IgD-negative memory B cell (primary cell): Measurements from ENCODE around the gene ZSCAN22. TPM values are rescaled to one million over a fixed set of nuclear protein-coding genes. Genes with fewer than 3 reads are reported as not detected.

Experiments
- H3K27ac Mint-ChIP-seq, 3 donors: one replicate each; pipeline ENCODE4 v1.8.0; 2020 to 2022; ENCODE audit warnings: mild to moderate bottlenecking in 3 of 3, mixed read lengths in 3 of 3, moderate library complexity in 1 of 3
- H3K27me3 Mint-ChIP-seq: one replicate; pipeline ENCODE4 v1.8.0; 2021; ENCODE audit warnings: mixed read lengths
- H3K36me3 Mint-ChIP-seq: one replicate; pipeline ENCODE4 v1.8.0; 2020; ENCODE audit warnings: mild to moderate bottlenecking, mixed read lengths
- H3K4me1 Mint-ChIP-seq, 3 donors: one replicate each; pipeline ENCODE4 v1.8.0; 2020 to 2022; ENCODE audit warnings: mixed read lengths in 3 of 3, mild to moderate bottlenecking in 1 of 3
- H3K4me3 Mint-ChIP-seq, 4 donors: one replicate each; pipeline ENCODE4 v1.8.0; 2020 to 2022; ENCODE audit warnings: mild to moderate bottlenecking in 4 of 4, mixed read lengths in 4 of 4, moderate library complexity in 3 of 4
- H3K9me3 Mint-ChIP-seq, 3 donors: one replicate each; pipeline ENCODE4 v1.8.0; 2020 to 2021; ENCODE audit warnings: mixed read lengths in 3 of 3, mild to moderate bottlenecking in 1 of 3
- polyA plus RNA-seq: library from polyadenylated mRNA; unstranded; fragments of 300-500 nt; fragmentation: Illumina TruSeq; gene quantifications from one replicate; pipeline ENCODE4 v1.2.3, GENCODE V29; 2021

Gene ZSCAN22
- polyA plus RNA-seq, 1 donor from 2014 or later = 2.9 TPM

DNA sequence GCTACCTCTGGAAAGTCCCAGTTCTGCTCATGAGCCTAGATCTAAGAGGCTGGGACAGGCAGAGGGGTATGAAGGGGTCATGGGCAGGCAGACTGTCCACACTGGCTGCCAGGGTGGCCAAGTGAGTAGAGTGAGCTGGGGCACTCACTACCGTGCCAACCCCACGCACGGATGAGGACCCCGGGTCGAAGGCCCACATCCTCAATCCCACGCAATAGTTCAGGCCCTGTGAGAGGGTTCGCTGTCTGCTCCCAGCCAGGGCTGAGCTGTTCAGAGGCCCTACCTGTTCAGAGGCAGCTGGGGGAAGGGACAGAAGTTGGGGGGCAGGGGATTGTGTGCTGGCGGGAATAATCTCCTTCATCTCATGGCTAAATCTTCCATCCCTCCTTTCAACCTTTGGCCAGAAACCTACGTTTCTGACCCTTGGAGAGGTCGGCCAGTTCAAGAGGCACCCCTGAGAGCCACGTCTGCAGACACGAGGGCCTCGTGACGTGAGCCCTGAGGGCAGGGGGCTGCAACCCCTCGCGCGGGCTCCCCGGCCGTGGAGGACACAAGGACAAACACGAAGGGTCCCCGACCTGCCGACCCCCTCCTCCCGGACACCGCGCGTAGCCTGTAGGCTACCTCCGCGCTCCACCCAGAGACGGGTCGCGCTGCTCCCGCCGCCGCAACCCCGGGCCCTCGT, 59.2 kb downstream of the ZSCAN22 start:
- Mint-ChIP-seq H3K4me1 (peaks cover 19 to 33% (median 32%) of the 10 kb centered on the region in 3 donors), H3K27me3 (no peaks in the 10 kb centered on the region), H3K9me3 (no peaks in the 10 kb centered on the region), H3K27ac (peak overlapping the region; percentile 95 to 99 (median 95)), H3K4me3 (peak overlapping the region; percentile 90 to 99 (median 95)), H3K36me3 (peaks cover 12% of the 10 kb centered on the region)

GRCh38 chr19:58386576-58387337, 60.0 kb downstream of the ZSCAN22 start, which contains the start of gene RPS5:
RPS5 (plus strand) TSS chr19:58387269; CDS start chr19:58388138, 869 bp downstream.
- Mint-ChIP-seq H3K36me3 (peaks cover 12% of the 10 kb centered on the region), H3K4me3 (peak within 1 kb of the TSS; percentile 90 to 99 (median 95)), H3K27me3 (no peaks in the 10 kb centered on the region), H3K27ac (peak within 1 kb of the TSS; percentile 95 to 99 (median 95)), H3K4me1 (peaks cover 19 to 29% (median 27%) of the 10 kb centered on the region in 3 donors), H3K9me3 (no peaks in the 10 kb centered on the region)

DNA sequence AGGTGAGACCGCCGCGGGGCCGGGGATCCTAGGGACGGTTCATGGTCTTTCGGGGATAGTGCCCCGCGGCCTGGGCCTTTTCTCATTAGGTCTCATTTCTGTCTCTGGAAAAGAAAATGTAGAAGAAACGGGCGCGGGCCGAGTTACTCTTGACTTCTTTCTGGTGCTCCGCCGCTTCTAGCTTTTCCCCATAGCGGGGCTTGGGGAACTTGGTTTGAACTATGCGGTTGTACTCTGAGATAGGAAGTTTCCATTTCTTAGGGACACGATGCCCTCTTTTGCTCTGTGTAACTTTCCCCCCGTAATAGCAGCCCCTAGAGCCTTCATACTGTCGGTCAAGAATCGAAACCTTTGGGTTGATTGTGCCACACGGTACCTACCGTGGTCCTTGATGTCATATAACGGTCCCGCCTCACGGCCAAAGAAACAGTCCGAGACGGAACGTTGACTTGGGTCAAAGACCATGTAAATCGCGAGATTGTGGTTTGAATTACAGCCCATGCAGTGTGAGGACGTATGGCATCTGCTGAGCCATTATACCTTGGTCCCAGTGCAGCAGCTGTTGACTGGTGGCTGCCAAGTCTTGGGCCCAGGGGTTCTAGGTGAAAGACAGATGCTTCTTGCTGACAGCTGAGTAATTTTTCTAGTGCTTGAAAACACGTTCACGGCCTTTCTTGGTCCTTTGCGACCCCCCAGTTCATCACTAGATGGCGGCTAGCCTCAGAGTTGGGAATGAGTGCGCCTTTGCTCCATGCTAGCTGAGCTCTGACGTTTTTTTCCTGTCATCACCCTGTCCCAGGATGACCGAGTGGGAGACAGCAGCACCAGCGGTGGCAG, 60.8 kb downstream of the ZSCAN22 start:
- Mint-ChIP-seq H3K4me3 (peak overlapping the region; percentile 90 to 99 (median 95)), H3K27me3 (no peaks in the 10 kb centered on the region), H3K9me3 (no peaks in the 10 kb centered on the region), H3K4me1 (peaks cover 16 to 27% (median 25%) of the 10 kb centered on the region in 3 donors), H3K27ac (peak overlapping the region; percentile 95 to 99 (median 95)), H3K36me3 (peaks cover 12% of the 10 kb centered on the region)

DNA sequence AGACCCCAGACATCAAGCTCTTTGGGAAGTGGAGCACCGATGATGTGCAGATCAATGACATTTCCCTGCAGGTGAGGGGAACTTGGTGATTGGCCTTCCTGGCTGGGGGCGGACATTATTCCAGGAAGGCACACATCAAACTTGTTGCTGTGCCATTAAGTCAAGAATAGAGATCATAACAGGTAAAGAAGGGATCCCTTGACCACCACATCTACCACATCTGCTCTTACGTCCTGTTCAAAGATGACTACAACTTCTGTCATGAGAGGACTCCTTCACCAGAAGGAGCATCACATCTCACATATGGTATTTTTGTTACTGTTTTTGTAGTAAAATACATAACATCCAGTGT, 61.4 kb downstream of the ZSCAN22 start:
- Mint-ChIP-seq H3K9me3 (no peaks in the 10 kb centered on the region), H3K4me1 (peaks cover 17 to 27% (median 23%) of the 10 kb centered on the region in 3 donors), H3K36me3 (peaks cover 12% of the 10 kb centered on the region), H3K4me3 (peak overlapping the region; percentile 90 to 99 (median 95)), H3K27ac (peak overlapping the region in 2 of 3 donors; percentile 95 to 99), H3K27me3 (no peaks in the 10 kb centered on the region)

Other genes with a start within 250 kb of the ZSCAN22 start
- 23.2 TPM for gene ZSCAN18, start 228.8 kb upstream of the ZSCAN22 start, polyA plus RNA-seq
- gene ZNF329, start 176.2 kb upstream of the ZSCAN22 start, polyA plus RNA-seq = 8.2 TPM
- gene ZNF274, start 143.9 kb upstream of the ZSCAN22 start, polyA plus RNA-seq = 45.1 TPM
- 32.4 TPM for gene ZNF544, start 98.1 kb upstream of the ZSCAN22 start, polyA plus RNA-seq
- 0.98 TPM for gene ZNF8, start 48.0 kb upstream of the ZSCAN22 start, polyA plus RNA-seq
- gene ERVK3-1, start 21.6 kb upstream of the ZSCAN22 start, polyA plus RNA-seq = 76.1 TPM
- 70.2 TPM for gene A1BG, start 26.5 kb downstream of the ZSCAN22 start, polyA plus RNA-seq
- gene ZNF497, start 35.8 kb downstream of the ZSCAN22 start, polyA plus RNA-seq = 2.1 TPM
- gene ZNF837, start 54.0 kb downstream of the ZSCAN22 start, polyA plus RNA-seq = 8.0 TPM
- 1,545 TPM for gene RPS5, start 60.3 kb downstream of the ZSCAN22 start, polyA plus RNA-seq
- gene RNF225, start 68.7 kb downstream of the ZSCAN22 start, polyA plus RNA-seq = not detected
- gene ZNF584, start 81.7 kb downstream of the ZSCAN22 start, polyA plus RNA-seq = 3.5 TPM
- 0.53 TPM for gene ZNF132, start 113.2 kb downstream of the ZSCAN22 start, polyA plus RNA-seq
- gene ZNF324B, start 124.6 kb downstream of the ZSCAN22 start, polyA plus RNA-seq = 1.6 TPM
- gene ZNF324, start 140.1 kb downstream of the ZSCAN22 start, polyA plus RNA-seq = 12.4 TPM
- gene ZNF446, start 149.4 kb downstream of the ZSCAN22 start, polyA plus RNA-seq = 6.7 TPM
- gene SLC27A5, start 185.0 kb downstream of the ZSCAN22 start, polyA plus RNA-seq = 10.3 TPM
- gene ZBTB45, start 192.8 kb downstream of the ZSCAN22 start, polyA plus RNA-seq = 7.6 TPM
- 38.9 TPM for gene TRIM28, start 217.1 kb downstream of the ZSCAN22 start, polyA plus RNA-seq
- gene CHMP2A, start 228.1 kb downstream of the ZSCAN22 start, polyA plus RNA-seq = 160 TPM
- 10.0 TPM for gene UBE2M, start 231.6 kb downstream of the ZSCAN22 start, polyA plus RNA-seq
- gene MZF1, start 246.3 kb downstream of the ZSCAN22 start, polyA plus RNA-seq = 11.5 TPM